GM21528 (cell line): ENCODE data around the gene GABPB1.

ENCODE experiments used
- ATAC-seq: cut with Tn5 transposase; IDR thresholded peaks from one replicate; pipeline ENCODE4 v1.9.1; 2021; ENCODE audit warnings: mild to moderate bottlenecking, moderate library complexity; ENCODE audit not compliant: unreplicated experiment, low FRiP score

GABPB1 gene

GRCh38 chr15:50281427-50281826 is 73.6 kb downstream of the GABPB1 start:
- ATAC-seq: no peak

- ATAC-seq: no peak
These were observed 74.7 kb downstream of the GABPB1 start for GRCh38 chr15:50280271-50280670.

- no peak for ATAC-seq
These were observed 76.5 kb downstream of the GABPB1 start for GRCh38 chr15:50278496-50278895.

GRCh38 chr15:50277370-50277769 is 77.6 kb downstream of the GABPB1 start:
- no peak for ATAC-seq

- no peak for ATAC-seq
These were observed 79.1 kb downstream of the GABPB1 start for GRCh38 chr15:50275908-50276307.

GRCh38 chr15:50275091-50275490 is 79.9 kb downstream of the GABPB1 start:
- ATAC-seq: no peak

GRCh38 chr15:50267577-50267976 is 87.4 kb downstream of the GABPB1 start:
- no peak for ATAC-seq

GRCh38 chr15:50265620-50266019 is 89.4 kb downstream of the GABPB1 start, which contains the start of gene HDC:
TSS of gene HDC (minus strand) at chr15:50265726. CDS start at chr15:50265623, 103 bp downstream.
- no peak for ATAC-seq

- ATAC-seq: no peak
These were observed 92.5 kb downstream of the GABPB1 start for GRCh38 chr15:50262533-50262932.

GRCh38 chr15:50261981-50262380 is 93.0 kb downstream of the GABPB1 start:
- ATAC-seq: no peak

GRCh38 chr15:50260969-50261496 is 94.0 kb downstream of the GABPB1 start:
- no peak for ATAC-seq

GRCh38 chr15:50259276-50259675 is 95.7 kb downstream of the GABPB1 start:
- ATAC-seq: no peak

GRCh38 chr15:50257924-50258323 is 97.1 kb downstream of the GABPB1 start:
- no peak for ATAC-seq

- ATAC-seq: no peak
These were observed 97.7 kb downstream of the GABPB1 start for GRCh38 chr15:50257332-50257731.

- ATAC-seq: no peak
These were observed 98.6 kb downstream of the GABPB1 start for GRCh38 chr15:50256188-50257041.

- ATAC-seq: no peak
These were observed 102.4 kb downstream of the GABPB1 start for GRCh38 chr15:50252556-50252955.

GRCh38 chr15:50251638-50252182 is 103.3 kb downstream of the GABPB1 start:
- no peak for ATAC-seq

GRCh38 chr15:50250760-50251394 is 104.1 kb downstream of the GABPB1 start:
- no peak for ATAC-seq

- ATAC-seq: no peak
These were observed 105.3 kb downstream of the GABPB1 start for GRCh38 chr15:50249704-50250103.

GRCh38 chr15:50248994-50249582 is 105.9 kb downstream of the GABPB1 start:
- no peak for ATAC-seq
